K562 (cell line): ENCODE results near the gene DAB2IP. TPM values are rescaled to one million over a fixed set of nuclear protein-coding genes. Genes with fewer than 3 reads are reported as not detected.

ENCODE experiments used
- ATAC-seq: fragments of 200-7000 bp; cut with Tn5 transposase; 3 replicates; pipeline ENCODE4 v1.9.1; 2020; ENCODE audit warnings: moderate library complexity
- BruUV-seq: library from RNA; stranded (reverse); fragments of 400-500 nt; replicated peaks from 2 replicates; lab custom pipeline; 2021; lab: Mats Ljungman, UMichigan
- CTCF ChIA-PET: fragments of 300-600 bp; formaldehyde crosslinking; extraction: SDS; loops from one replicate; lab custom pipeline; 2021; ENCODE audit warnings: low intra/inter-chr PET ratio; lab: Yijun Ruan, JAX
- POLR2A ChIA-PET: fragments of 300-600, 350-650 bp; sonication (Branson Sonifier 250); formaldehyde crosslinking; extraction: SDS; loops from one replicate; lab custom pipeline; 2021; ENCODE audit warnings: antibody characterized with exemption, inconsistent platforms; lab: Yijun Ruan, JAX
- DNase-seq, 4 experiments: peaks; one replicate each; pipeline versions ENCODE4 v3.0.0 to v3.0.0-alpha.2; 2011 to 2018; ENCODE audit warnings: low spot score in 3 of 4, mixed read lengths in 3 of 4; ENCODE audit errors: extremely low read depth in 1 of 4
- FAIRE-seq: peaks from 2 replicates; lab custom pipeline; 2011; peaks lifted over from hg19 to GRCh38; lab: Jason Lieb, UNC
- H2AFZ ChIP-seq: 2 replicates; pipeline ENCODE4 v1.6.0; 2011; ENCODE audit warnings: low read depth, low read length, control low read depth, inconsistent platforms
- H3K27ac ChIP-seq: fragments of 200-600 bp; 3 replicates; pipeline ENCODE4 v1.8.0; 2011; ENCODE audit warnings: low read depth, mild to moderate bottlenecking, control low read depth, inconsistent platforms, low read length, moderate library complexity, mixed read lengths; ENCODE audit errors: extremely low read depth
- H3K27me3 ChIP-seq, 2 experiments: fragments of 300-600 bp in 1 of 2; 2 replicates in 1 of 2; 3 replicates in 1 of 2; pipeline versions ENCODE4 v1.6.0 to v1.8.0; 2011; ENCODE audit warnings: inconsistent platforms in 2 of 2, low read length in 2 of 2, mild to moderate bottlenecking in 1 of 2, mixed read lengths in 1 of 2, moderate library complexity in 1 of 2; ENCODE audit not compliant: control insufficient read depth in 2 of 2, insufficient read depth in 2 of 2
- H3K36me3 ChIP-seq: fragments of 300-600 bp; 3 replicates; pipeline ENCODE4 v1.8.0; 2011; ENCODE audit warnings: mild to moderate bottlenecking, low read length, inconsistent platforms; ENCODE audit not compliant: control insufficient read depth, insufficient read depth
- H3K4me1 ChIP-seq, 2 experiments: fragments of 200-600 bp in 1 of 2; replicated peaks in 1 of 2; 2 replicates in 1 of 2; 3 replicates in 1 of 2; pipeline versions ENCODE4 v1.5.1 to v1.8.0; 2011; ENCODE audit warnings: inconsistent platforms in 2 of 2, low read length in 2 of 2, mild to moderate bottlenecking in 1 of 2, mixed read lengths in 1 of 2, moderate library complexity in 1 of 2; ENCODE audit not compliant: control insufficient read depth in 2 of 2, insufficient read depth in 2 of 2
- H3K4me2 ChIP-seq: 2 replicates; pipeline ENCODE4 v1.6.1; 2011; ENCODE audit warnings: low read length, control low read depth, inconsistent platforms, mixed read lengths; ENCODE audit not compliant: insufficient read depth
- H3K4me3 ChIP-seq: fragments of 200-600 bp; sonication (generic), shearing (Covaris generic); 2 replicates; pipeline ENCODE4 v1.5.1; 2016; ENCODE audit warnings: control low read depth, inconsistent platforms
- H3K79me2 ChIP-seq: fragments of 200-600 bp; 3 replicates; pipeline ENCODE4 v1.8.0; 2011; ENCODE audit warnings: low read length, inconsistent platforms; ENCODE audit not compliant: control insufficient read depth, insufficient read depth
- H3K9ac ChIP-seq, 2 experiments: 2 replicates each; pipeline versions ENCODE4 v1.6.0 to v1.6.1; 2011; ENCODE audit warnings: low read depth in 2 of 2, low read length in 2 of 2, control low read depth in 1 of 2, inconsistent platforms in 1 of 2, mild to moderate bottlenecking in 1 of 2, mixed read lengths in 1 of 2; ENCODE audit not compliant: insufficient read depth in 1 of 2
- H3K9me1 ChIP-seq: one replicate; pipeline ENCODE4 v1.6.0; 2011; ENCODE audit warnings: inconsistent platforms, mild to moderate bottlenecking, low read length, moderate library complexity; ENCODE audit not compliant: control insufficient read depth, insufficient read depth
- H3K9me3 ChIP-seq: replicated peaks from 2 replicates; pipeline ENCODE4 v1.5.1; 2011; ENCODE audit warnings: low read depth, low read length, inconsistent platforms; ENCODE audit not compliant: control insufficient read depth, insufficient read depth
- H4K20me1 ChIP-seq: replicated peaks from 2 replicates; pipeline ENCODE4 v1.6.1; 2011; ENCODE audit warnings: low read length, inconsistent platforms, mixed read lengths; ENCODE audit not compliant: control insufficient read depth, insufficient read depth
- ATF1 ChIP-seq, 2 experiments: fragments of 450-650 bp in 1 of 2; IDR thresholded peaks; 2 replicates each; pipeline ENCODE4 v1.6.1; 2016; ENCODE audit warnings: missing compliant biosample characterization in 1 of 2, missing genetic modification characterization in 1 of 2
- CBFB ChIP-seq: sonication (generic); formaldehyde crosslinking; IDR thresholded peaks from 2 replicates; pipeline ENCODE4 v1.4.0; 2020; ENCODE audit warnings: mild to moderate bottlenecking, missing genetic modification reagents
- DMBX1 ChIP-seq: fragments of 250-450 bp; sonication (Bioruptor Pico); IDR thresholded peaks from 2 replicates; pipeline ENCODE4 v1.8.0; 2022; ENCODE audit warnings: inconsistent platforms, mild to moderate bottlenecking, moderate library complexity, borderline replicate concordance
- ESRRA ChIP-seq: fragments of 450-650 bp; IDR thresholded peaks from 2 replicates; pipeline ENCODE4 v1.6.1; 2014; ENCODE audit warnings: low read depth, mild to moderate bottlenecking, moderate library complexity, borderline replicate concordance
- HNRNPLL ChIP-seq: fragments of 200-400 bp; formaldehyde crosslinking; IDR thresholded peaks from 2 replicates; pipeline ENCODE4 v1.6.1; 2017; ENCODE audit warnings: low read length, low read depth, mild to moderate bottlenecking; ENCODE audit not compliant: poor library complexity, severe bottlenecking
- NR2C1 ChIP-seq, 2 experiments: fragments of 450-650 bp; IDR thresholded peaks; 2 replicates each; pipeline ENCODE4 v1.6.1; 2017; ENCODE audit warnings: mild to moderate bottlenecking in 2 of 2, antibody characterized with exemption in 1 of 2, inconsistent platforms in 1 of 2, missing compliant biosample characterization in 1 of 2, missing genetic modification characterization in 1 of 2
- PHTF2 ChIP-seq: fragments of 250-450 bp; sonication (Bioruptor Pico); IDR thresholded peaks from 2 replicates; pipeline ENCODE4 v1.5.0; 2021; ENCODE audit warnings: mild to moderate bottlenecking
- SMARCB1 ChIP-seq: IDR thresholded peaks from 2 replicates; pipeline ENCODE4 v1.6.1; 2011; ENCODE audit warnings: improper control_type of control experiment, low read depth; ENCODE audit not compliant: insufficient read length
- ZNF695 ChIP-seq: fragments of 450-650 bp; formaldehyde crosslinking; IDR thresholded peaks from 2 replicates; pipeline ENCODE4 v1.4.0; 2020; ENCODE audit warnings: mild to moderate bottlenecking, moderate library complexity
- WGBS: fragments of 100-300 bp; shearing (Covaris generic); methylation state at CpG from one replicate; pipeline ENCODE4 v1.1.6; 2016; ENCODE audit warnings: low coverage, mixed read lengths; ENCODE audit not compliant: insufficient coverage; ENCODE audit errors: missing lambda C conversion rate; 5-methylcytosine and 5-hydroxymethylcytosine counted together
- in situ Hi-C: fragments of 300-500 bp; cut with MboI; formaldehyde crosslinking; loops from 4 replicates; pipeline ENCODE4 v1.15.0; 2018; ENCODE audit warnings: inconsistent platforms, mixed read lengths
- intact Hi-C: fragments of 100-400 bp; cut with micrococcal nuclease; formaldehyde crosslinking; loops from 2 replicates; pipeline ENCODE4 v1.14.2; 2022
- polyA plus RNA-seq, 8 experiments: library from polyadenylated mRNA; depleted of rRNA in 4 of 8; stranded (reverse) in 5 of 8; unstranded in 3 of 8; fragments of >200 nt; fragmentation: Nextera tagmentation in 2 of 8; fragmentation: Illumina TruSeq in 1 of 8; extraction: Ambion mirVana in 2 of 8; extraction: Trizol in 1 of 8; gene quantifications; 2 replicates each; pipeline versions ENCODE4 v1.2.1 to v1.2.3, GENCODE V29; 2011 to 2014; ENCODE audit warnings: inconsistent platforms in 1 of 8, missing spikeins in 1 of 8
- total RNA-seq, 7 experiments: library from RNA; depleted of rRNA in 6 of 7; stranded (reverse); fragments of >200 nt in 6 of 7; fragmentation: Illumina TruSeq in 2 of 7; extraction: Trizol in 2 of 7; gene quantifications; 2 replicates each; pipeline versions ENCODE4 v1.2.1 to v1.2.3, GENCODE V29; 2011 to 2021; ENCODE audit warnings: low replicate concordance in 1 of 7
- TF ChIP-seq, protein P1 (sequence below): fragments of 250-450 bp; sonication (Bioruptor Pico); IDR thresholded peaks from 2 replicates; pipeline ENCODE4 v1.8.0; 2022; ENCODE audit warnings: moderate library complexity, mild to moderate bottlenecking, inconsistent platforms
- TF ChIP-seq, protein P2 (sequence below): fragments of 250-450 bp; sonication (Bioruptor Pico); IDR thresholded peaks from 2 replicates; pipeline ENCODE4 v1.4.0; 2020; ENCODE audit warnings: mild to moderate bottlenecking

The DAB2IP gene
- total and polyA plus RNA-seq, 9 of the 15 experiments (the other 6 are each of a cell fraction or from before 2014, with no cell fraction given) = 0.04 to 0.31 (median 0.08) TPM; not detected in 5

DNA sequence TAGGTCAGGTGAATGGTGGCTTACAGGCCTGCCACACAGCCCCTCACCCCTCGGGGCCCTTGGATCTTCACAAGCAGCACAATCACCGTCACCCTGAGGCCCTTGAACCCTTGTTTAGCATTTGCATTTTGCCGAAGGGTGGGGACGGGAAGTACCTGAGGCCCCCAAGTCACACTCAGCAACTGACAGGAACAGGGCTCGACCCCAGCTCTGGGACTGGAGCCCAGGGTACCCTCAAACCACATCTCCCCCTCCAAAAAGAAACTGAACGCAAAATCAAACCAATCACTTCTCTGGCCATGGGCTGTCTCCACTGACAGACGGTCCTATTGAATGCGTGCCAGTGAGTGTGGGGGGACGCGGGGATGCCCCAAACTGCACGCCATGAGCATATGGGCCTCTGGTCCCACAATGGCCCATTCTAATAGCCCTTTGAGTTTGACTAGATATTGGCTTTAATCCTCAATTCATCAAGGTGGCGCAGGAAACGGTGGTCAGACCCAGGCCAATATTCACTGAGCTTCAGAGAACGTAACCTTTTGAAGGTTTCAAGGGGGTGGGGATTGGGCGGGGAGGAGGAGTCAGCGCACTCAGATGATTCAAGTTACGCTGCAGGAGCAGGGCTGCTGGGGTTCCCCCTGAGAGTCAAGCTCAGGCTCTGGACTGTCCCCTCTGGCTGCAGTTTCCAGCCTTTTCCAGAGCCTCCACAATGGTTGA is 176.0 kb downstream of the DAB2IP start:
- DNase-seq = peak in 1 of 4 experiments; percentile 11
- H3K9me1 ChIP-seq = no peaks in the 10 kb centered on the region

DNA sequence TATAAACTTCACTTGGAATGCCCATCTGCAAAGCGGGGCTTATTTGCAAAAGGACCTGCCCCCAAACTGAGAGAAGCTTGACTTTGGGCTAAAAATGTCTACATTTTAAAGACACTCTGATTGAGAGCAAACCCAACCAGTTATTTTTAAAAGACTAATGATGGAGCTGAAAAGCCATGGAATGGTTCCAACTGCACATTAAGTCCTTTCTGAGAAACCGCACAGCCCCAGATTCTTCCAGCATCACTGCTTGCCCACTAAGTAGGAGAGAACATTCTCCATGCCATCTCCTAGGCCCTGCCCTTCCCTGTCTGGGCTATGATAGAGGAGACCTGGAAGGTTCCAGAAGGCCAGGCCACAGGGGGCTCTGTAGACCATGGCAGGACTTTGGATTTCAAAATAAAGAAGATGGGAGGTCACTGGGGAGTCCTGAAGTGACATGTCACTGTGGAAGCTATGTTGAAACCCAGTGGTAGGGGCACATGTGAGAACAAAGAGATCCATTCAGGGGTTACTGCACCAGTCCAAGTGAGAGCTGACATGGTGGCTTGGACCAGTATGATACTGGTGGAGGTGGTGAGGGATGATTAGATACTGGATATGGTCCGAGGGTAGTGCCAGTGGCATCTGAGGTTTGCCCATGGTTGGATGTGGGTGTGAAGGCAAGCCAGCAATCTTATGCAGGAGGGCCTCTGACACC is 179.2 kb downstream of the DAB2IP start:
- BruUV-seq = no TSS peak
- Histone ChIP-seq H3K79me2 (no peaks in the 10 kb centered on the region), H4K20me1 (no peaks in the 10 kb centered on the region), H3K9me1 (no peaks in the 10 kb centered on the region), H2AFZ (no peak overlapping the region), H3K36me3 (no peaks in the 10 kb centered on the region), H3K9ac (no peak overlapping the region), H3K27me3 (peaks cover 6 to 16% of the 10 kb centered on the region in 2 experiments; a peak in 4 of 5 replicates), H3K4me2 (no peak overlapping the region), H3K4me3 (no peak overlapping the region), H3K4me1 (no peaks in the 10 kb centered on the region; a peak in 1 of 5 replicates), H3K27ac (no peak overlapping the region), H3K9me3 (no peaks in the 10 kb centered on the region)
- WGBS = 0% methylated on average over 3 of the region's 3 CpGs
- ATAC-seq (no peak), FAIRE-seq (no peak), DNase-seq (no peak)
- in situ Hi-C loops = no loop called here
- ChIA-PET CTCF (no interaction called here), POLR2A (no interaction called here)
- intact Hi-C loops = no loop called here
- TF ChIP-seq, protein P1, sequence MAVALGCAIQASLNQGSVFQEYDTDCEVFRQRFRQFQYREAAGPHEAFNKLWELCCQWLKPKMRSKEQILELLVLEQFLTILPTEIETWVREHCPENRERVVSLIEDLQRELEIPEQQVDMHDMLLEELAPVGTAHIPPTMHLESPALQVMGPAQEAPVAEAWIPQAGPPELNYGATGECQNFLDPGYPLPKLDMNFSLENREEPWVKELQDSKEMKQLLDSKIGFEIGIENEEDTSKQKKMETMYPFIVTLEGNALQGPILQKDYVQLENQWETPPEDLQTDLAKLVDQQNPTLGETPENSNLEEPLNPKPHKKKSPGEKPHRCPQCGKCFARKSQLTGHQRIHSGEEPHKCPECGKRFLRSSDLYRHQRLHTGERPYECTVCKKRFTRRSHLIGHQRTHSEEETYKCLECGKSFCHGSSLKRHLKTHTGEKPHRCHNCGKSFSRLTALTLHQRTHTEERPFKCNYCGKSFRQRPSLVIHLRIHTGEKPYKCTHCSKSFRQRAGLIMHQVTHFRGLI (CRISPR knock-in tag) = no peak
- no peak for TF ChIP-seq NR2C1 (IDR thresholded peaks at IDR 0.05)
- no peak for TF ChIP-seq NR2C1 (tag; IDR thresholded peaks at IDR 0.05)
- no peak for TF ChIP-seq SMARCB1
- no peak for TF ChIP-seq ZNF695 (CRISPR knock-in tag)
- TF ChIP-seq, protein P2, sequence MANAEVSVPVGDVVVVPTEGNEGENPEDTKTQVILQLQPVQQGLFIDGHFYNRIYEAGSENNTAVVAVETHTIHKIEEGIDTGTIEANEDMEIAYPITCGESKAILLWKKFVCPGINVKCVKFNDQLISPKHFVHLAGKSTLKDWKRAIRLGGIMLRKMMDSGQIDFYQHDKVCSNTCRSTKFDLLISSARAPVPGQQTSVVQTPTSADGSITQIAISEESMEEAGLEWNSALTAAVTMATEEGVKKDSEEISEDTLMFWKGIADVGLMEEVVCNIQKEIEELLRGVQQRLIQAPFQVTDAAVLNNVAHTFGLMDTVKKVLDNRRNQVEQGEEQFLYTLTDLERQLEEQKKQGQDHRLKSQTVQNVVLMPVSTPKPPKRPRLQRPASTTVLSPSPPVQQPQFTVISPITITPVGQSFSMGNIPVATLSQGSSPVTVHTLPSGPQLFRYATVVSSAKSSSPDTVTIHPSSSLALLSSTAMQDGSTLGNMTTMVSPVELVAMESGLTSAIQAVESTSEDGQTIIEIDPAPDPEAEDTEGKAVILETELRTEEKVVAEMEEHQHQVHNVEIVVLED (CRISPR knock-in tag) = no peak
- TF ChIP-seq PHTF2 (CRISPR knock-in tag) = no peak
- no peak for TF ChIP-seq ESRRA
- no peak for TF ChIP-seq CBFB (CRISPR knock-in tag)
- TF ChIP-seq DMBX1 = no peak

More for the DNA sequence above, 176.0 kb downstream of the DAB2IP start:
- H3K9ac ChIP-seq = no peak overlapping the region
- no peaks in the 10 kb centered on the region; the same call in 1 of the 2 replicates for H4K20me1 ChIP-seq
- H3K9me3 ChIP-seq = no peaks in the 10 kb centered on the region
- no peaks in the 10 kb centered on the region for H3K36me3 ChIP-seq
- WGBS = 24% methylated on average over 16 of the region's 17 CpGs
- FAIRE-seq = no peak
- H3K4me3 ChIP-seq = no peak overlapping the region
- no peak overlapping the region for H3K27ac ChIP-seq
- ChIA-PET CTCF (no interaction called here), POLR2A (no interaction called here)
- no peaks in the 10 kb centered on the region for H3K79me2 ChIP-seq
- intact Hi-C loops (no loop called here), in situ Hi-C loops (no loop called here)
- no TSS peak for BruUV-seq
- H3K27me3 ChIP-seq = peaks cover 3 to 7% of the 10 kb centered on the region in 2 experiments; a peak in 3 of 5 replicates
- peak; percentile 69; the same call in 2 of the 3 replicates for ATAC-seq
- no peak overlapping the region for H3K4me2 ChIP-seq
- H2AFZ ChIP-seq = no peak overlapping the region
- peaks cover 5 to 11% of the 10 kb centered on the region in 2 experiments; a peak in 4 of 5 replicates for H3K4me1 ChIP-seq
- TF ChIP-seq HNRNPLL = peak; percentile 67
- TF ChIP-seq ATF1 (CRISPR knock-in tag; IDR thresholded peaks at IDR 0.05) = no peak
- no peak for TF ChIP-seq ATF1 (tag; IDR thresholded peaks at IDR 0.05)
